SU-DHL-6 (cell line): ENCODE data around the gene CENPX.

Experiments
- H2AFZ ChIP-seq: fragments of 200-600 bp; sonication (generic); 2 replicates; pipeline ENCODE4 v1.6.1; 2014; ENCODE audit warnings: low read depth, mild to moderate bottlenecking, moderate library complexity, mixed read lengths, antibody characterized with exemption, low read length; ENCODE audit not compliant: severe bottlenecking
- H3F3A ChIP-seq: fragments of 200-600 bp; shearing (Covaris generic); 2 replicates; pipeline ENCODE4 v1.6.0; 2016; ENCODE audit warnings: antibody characterized with exemption, mild to moderate bottlenecking; ENCODE audit not compliant: insufficient read depth
- H3K27ac ChIP-seq: fragments of 200-600 bp; sonication (generic); 2 replicates; pipeline ENCODE4 v1.5.1; 2016; ENCODE audit warnings: low read depth, mild to moderate bottlenecking, low read length, moderate library complexity, mixed read lengths
- H3K27me3 ChIP-seq: fragments of 200-600 bp; sonication (generic), shearing (Covaris generic); 2 replicates; pipeline ENCODE4 v1.6.0; 2014; ENCODE audit warnings: mild to moderate bottlenecking, low read length
- H3K36me3 ChIP-seq: fragments of 200-600 bp; sonication (generic); 2 replicates; pipeline ENCODE4 v1.6.1; 2014; ENCODE audit warnings: mild to moderate bottlenecking, low read length, mixed read lengths
- H3K4me2 ChIP-seq: fragments of 300-600, 200-600 bp; shearing (Covaris generic), sonication (generic); 2 replicates; pipeline ENCODE4 v1.6.0; 2014; ENCODE audit warnings: low read length, low read depth, mild to moderate bottlenecking; ENCODE audit not compliant: poor library complexity, severe bottlenecking
- H3K4me3 ChIP-seq: fragments of 200-600 bp; sonication (generic); 2 replicates; pipeline ENCODE4 v1.5.1; 2014; ENCODE audit warnings: antibody characterized with exemption, low read length, mild to moderate bottlenecking, mixed read lengths; ENCODE audit not compliant: insufficient read depth, poor library complexity, severe bottlenecking
- H3K79me2 ChIP-seq: fragments of 200-600 bp; sonication (generic); 2 replicates; pipeline ENCODE4 v1.6.1; 2014; ENCODE audit warnings: mild to moderate bottlenecking, low read length, moderate library complexity; ENCODE audit not compliant: insufficient read depth
- H3K9ac ChIP-seq: fragments of 200-600 bp; sonication (generic); 2 replicates; pipeline ENCODE4 v1.7.0; 2014; ENCODE audit warnings: mild to moderate bottlenecking, low read length
- H3K9me2 ChIP-seq: fragments of 200-600 bp; sonication (generic); replicated peaks from 2 replicates; pipeline ENCODE4 v1.6.1; 2014; ENCODE audit warnings: low read length; ENCODE audit not compliant: insufficient read depth
- H3K9me3 ChIP-seq: fragments of 200-600 bp; sonication (generic); 2 replicates; pipeline ENCODE4 v1.6.1; 2014; ENCODE audit warnings: low read length, mixed read lengths; ENCODE audit not compliant: insufficient read depth
- H4K20me1 ChIP-seq: fragments of 200-600 bp; sonication (generic); 2 replicates; pipeline ENCODE4 v1.6.1; 2014; ENCODE audit warnings: low read depth, mild to moderate bottlenecking, antibody characterized with exemption, low read length, moderate library complexity, mixed read lengths
- EZH2phosphoT487 ChIP-seq: fragments of 200-600 bp; sonication (generic), shearing (Covaris generic); conservative IDR thresholded peaks from 2 replicates; pipeline ENCODE4 v1.6.1; 2018; ENCODE audit warnings: mild to moderate bottlenecking, antibody characterized with exemption, low read length, moderate library complexity, mixed read lengths
- TF ChIP-seq, protein P1 (sequence below): fragments of 200-600 bp; sonication (generic); IDR thresholded peaks from one replicate; pipeline ENCODE4 v1.5.1; 2017; ENCODE audit warnings: antibody characterized with exemption, mild to moderate bottlenecking, low read length, moderate library complexity; ENCODE audit not compliant: insufficient read depth, poor library complexity, severe bottlenecking

The CENPX gene

DNA sequence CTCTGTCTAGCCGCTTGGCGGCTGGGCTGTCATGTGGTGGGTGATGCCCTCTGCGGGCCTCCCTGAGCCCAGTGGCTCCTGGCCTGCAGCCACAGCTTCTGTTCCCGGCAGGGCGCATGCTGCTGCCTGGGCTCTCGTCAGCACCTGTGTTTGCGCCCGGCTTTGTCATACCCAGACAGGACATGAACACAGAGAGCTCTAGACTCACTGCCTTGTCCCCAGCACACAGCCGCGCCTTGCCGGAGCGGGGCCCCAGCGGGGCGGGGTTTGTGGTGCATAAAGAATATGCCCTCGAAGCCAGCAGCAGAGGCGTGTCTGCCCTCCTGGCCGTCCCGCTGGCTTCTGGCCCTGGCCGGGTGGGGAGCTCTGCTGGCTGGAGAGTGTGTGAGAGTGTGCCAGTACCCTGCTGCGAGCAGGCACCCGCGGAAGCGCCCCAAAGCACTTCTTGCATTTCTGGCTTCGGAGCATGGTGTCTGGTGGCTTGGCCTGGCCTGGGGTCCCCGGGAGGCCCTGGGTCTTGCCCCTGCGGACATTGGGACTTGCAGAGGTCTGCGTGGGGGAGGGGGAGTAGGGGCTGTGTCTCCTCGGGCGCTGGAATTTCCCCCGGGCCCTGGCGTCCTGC, 30.9 kb downstream of the CENPX start:
- Histone ChIP-seq H3F3A (no peaks in the 10 kb centered on the region), H3K9me3 (no peaks in the 10 kb centered on the region), H3K4me2 (no peak overlapping the region), H3K27me3 (no peaks in the 10 kb centered on the region), H3K9me2 (no peaks in the 10 kb centered on the region), H3K36me3 (no peaks in the 10 kb centered on the region), H3K27ac (no peak overlapping the region), H2AFZ (no peak overlapping the region), H4K20me1 (no peaks in the 10 kb centered on the region), H3K4me3 (no peak overlapping the region), H3K79me2 (peaks cover 6% of the 10 kb centered on the region; the same call in 1 of the 2 replicates), H3K9ac (no peak overlapping the region)
- TF ChIP-seq, protein P1, sequence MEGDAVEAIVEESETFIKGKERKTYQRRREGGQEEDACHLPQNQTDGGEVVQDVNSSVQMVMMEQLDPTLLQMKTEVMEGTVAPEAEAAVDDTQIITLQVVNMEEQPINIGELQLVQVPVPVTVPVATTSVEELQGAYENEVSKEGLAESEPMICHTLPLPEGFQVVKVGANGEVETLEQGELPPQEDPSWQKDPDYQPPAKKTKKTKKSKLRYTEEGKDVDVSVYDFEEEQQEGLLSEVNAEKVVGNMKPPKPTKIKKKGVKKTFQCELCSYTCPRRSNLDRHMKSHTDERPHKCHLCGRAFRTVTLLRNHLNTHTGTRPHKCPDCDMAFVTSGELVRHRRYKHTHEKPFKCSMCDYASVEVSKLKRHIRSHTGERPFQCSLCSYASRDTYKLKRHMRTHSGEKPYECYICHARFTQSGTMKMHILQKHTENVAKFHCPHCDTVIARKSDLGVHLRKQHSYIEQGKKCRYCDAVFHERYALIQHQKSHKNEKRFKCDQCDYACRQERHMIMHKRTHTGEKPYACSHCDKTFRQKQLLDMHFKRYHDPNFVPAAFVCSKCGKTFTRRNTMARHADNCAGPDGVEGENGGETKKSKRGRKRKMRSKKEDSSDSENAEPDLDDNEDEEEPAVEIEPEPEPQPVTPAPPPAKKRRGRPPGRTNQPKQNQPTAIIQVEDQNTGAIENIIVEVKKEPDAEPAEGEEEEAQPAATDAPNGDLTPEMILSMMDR = no peak
- TF ChIP-seq EZH2phosphoT487 = no peak

DNA sequence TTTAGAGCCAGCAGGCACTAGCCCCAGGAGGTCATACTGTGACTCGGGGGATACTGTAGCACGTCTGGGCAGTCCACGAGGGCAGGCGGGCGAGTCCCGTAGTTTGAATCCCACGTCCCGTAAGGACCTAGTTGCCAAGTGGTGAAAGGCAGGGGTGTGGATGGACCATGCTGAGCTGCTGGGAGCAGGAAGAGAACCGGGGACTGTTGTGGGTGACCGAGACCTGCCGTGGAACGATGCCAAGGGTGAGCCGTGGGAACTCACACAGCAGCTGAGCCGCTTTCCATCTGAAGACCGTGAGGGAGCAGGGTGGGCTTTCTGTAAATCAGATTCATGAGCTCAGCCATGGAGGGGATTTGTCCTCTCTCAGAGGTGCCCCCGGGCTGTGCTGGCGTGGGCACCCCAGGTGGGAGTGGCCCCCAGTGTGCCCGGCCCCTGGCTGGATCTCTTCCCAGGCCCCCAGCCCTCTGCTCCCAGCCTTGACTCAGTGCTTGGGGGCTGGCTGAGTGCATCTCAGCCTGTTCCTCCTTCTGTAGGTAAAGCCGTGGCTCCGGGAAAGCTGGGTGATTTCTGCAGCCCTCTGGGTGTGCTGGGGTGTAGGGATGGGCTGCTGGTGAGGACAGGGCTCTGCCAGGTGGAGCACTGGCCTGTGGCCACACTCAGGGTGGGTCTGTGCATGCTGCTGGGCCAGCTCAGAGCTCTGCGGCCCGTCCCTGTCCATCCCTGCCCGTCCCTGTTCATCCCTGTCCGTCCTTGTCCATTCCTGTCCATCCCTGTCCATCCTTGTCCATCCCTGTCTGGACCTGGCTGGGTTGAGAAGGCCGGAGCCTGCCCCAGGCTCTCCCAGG, 31.6 kb downstream of the CENPX start:
- H3F3A ChIP-seq = no peaks in the 10 kb centered on the region
- H2AFZ ChIP-seq = no peak overlapping the region
- H3K9ac ChIP-seq = no peak overlapping the region
- H3K27ac ChIP-seq = no peak overlapping the region
- TF ChIP-seq EZH2phosphoT487 = no peak
- TF ChIP-seq, protein P1 = no peak
- H3K4me3 ChIP-seq = no peak overlapping the region
- no peaks in the 10 kb centered on the region for H3K9me3 ChIP-seq
- H3K4me2 ChIP-seq = no peak overlapping the region
- H3K36me3 ChIP-seq = no peaks in the 10 kb centered on the region
- H4K20me1 ChIP-seq = no peaks in the 10 kb centered on the region
- no peaks in the 10 kb centered on the region for H3K9me2 ChIP-seq
- no peaks in the 10 kb centered on the region for H3K27me3 ChIP-seq
- H3K79me2 ChIP-seq = peaks cover 6% of the 10 kb centered on the region; the same call in 1 of the 2 replicates

DNA sequence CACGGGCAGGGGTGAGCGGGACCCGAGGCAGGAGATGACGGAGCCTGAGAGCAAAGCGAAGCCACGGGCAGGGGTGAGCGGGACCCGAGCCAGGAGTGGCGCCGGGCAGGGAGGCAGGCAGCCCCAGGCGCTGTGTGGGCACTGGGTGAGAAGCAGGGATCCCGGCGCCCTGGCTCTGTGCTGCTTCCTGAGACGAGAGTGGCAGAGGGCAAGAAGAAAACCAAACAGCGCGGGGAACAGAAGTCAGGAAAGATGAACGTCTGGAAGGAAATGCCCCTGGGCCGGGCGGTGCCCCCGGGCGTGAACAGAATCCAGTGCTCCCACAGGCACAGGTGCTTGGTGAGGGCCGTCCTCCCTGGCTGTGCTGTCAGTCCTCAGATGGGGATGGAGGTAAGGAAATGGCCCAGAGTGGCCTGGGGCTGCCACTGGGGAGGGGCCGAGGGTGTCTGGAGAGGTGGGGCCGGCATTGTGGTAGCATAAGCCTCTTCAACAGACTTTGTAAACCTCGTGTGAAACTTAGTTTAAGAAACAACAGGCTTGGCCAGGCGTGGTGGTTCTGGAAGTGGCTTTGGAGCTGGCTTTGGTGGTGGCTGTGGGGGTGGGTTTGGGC, 35.4 kb downstream of the CENPX start:
- Histone ChIP-seq H3F3A (no peaks in the 10 kb centered on the region), H3K4me2 (no peak overlapping the region), H4K20me1 (no peaks in the 10 kb centered on the region), H3K36me3 (no peaks in the 10 kb centered on the region), H3K9me3 (no peaks in the 10 kb centered on the region), H3K79me2 (peaks cover 6% of the 10 kb centered on the region; the same call in 1 of the 2 replicates), H2AFZ (no peak overlapping the region), H3K9me2 (no peaks in the 10 kb centered on the region), H3K9ac (no peak overlapping the region), H3K4me3 (no peak overlapping the region), H3K27ac (no peak overlapping the region), H3K27me3 (no peaks in the 10 kb centered on the region)
- TF ChIP-seq, protein P1 = no peak
- no peak for TF ChIP-seq EZH2phosphoT487
